GM12872 (cell line): ENCODE data around the gene PARD3B.

Experiments used
- TF ChIP-seq, protein P1 (sequence below): IDR thresholded peaks from 3 replicates; pipeline ENCODE4 v1.5.1; 2011; ENCODE audit warnings: low read depth, mild to moderate bottlenecking, low read length, moderate library complexity; ENCODE audit not compliant: insufficient read depth

The PARD3B gene

DNA sequence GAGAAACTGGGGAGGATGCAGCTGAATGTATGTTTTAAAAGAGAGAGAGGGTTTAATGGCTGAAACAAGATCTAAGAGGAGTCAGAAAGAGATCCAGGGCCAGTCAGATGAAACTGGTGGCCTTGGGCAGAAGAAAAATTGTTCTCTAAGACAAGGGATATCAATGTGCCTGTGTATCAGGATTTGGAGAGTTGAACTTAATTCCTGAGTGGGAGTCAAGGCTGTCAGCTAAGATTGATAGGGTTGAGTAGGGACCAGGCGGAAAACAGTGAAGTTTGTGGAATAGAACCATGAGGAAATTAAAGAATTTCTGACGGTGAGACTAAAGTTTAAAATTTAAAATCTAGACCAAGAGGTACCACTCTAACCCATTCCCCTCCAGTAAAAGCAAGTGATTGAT, 199.2 kb downstream of the PARD3B start:
- TF ChIP-seq, protein P1, sequence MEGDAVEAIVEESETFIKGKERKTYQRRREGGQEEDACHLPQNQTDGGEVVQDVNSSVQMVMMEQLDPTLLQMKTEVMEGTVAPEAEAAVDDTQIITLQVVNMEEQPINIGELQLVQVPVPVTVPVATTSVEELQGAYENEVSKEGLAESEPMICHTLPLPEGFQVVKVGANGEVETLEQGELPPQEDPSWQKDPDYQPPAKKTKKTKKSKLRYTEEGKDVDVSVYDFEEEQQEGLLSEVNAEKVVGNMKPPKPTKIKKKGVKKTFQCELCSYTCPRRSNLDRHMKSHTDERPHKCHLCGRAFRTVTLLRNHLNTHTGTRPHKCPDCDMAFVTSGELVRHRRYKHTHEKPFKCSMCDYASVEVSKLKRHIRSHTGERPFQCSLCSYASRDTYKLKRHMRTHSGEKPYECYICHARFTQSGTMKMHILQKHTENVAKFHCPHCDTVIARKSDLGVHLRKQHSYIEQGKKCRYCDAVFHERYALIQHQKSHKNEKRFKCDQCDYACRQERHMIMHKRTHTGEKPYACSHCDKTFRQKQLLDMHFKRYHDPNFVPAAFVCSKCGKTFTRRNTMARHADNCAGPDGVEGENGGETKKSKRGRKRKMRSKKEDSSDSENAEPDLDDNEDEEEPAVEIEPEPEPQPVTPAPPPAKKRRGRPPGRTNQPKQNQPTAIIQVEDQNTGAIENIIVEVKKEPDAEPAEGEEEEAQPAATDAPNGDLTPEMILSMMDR: no peak

GRCh38 chr2:204748286-204748685, 203.0 kb downstream of the PARD3B start:
- TF ChIP-seq, protein P1: no peak

- TF ChIP-seq, protein P1: no peak
Measured at GRCh38 chr2:204749319-204749718, 204.0 kb downstream of the PARD3B start.

DNA sequence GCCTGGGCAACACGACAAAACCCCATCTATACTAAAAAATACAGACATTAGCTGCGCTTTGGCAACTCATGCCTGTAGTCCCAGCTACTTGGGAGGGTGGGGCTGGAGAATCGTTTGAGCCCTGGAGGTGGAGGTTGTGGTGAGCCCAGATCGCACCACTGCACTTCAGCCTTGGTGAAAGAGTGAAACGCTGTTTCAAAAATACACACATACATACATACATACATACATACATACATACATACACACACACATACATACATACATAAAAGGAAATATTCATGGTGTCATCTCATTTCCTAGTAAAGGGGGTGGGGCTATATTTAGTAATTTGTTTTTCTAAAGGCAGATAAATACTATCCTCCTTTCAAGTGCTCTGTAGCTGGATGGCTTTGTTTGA, 205.1 kb downstream of the PARD3B start:
- TF ChIP-seq, protein P1: no peak

DNA sequence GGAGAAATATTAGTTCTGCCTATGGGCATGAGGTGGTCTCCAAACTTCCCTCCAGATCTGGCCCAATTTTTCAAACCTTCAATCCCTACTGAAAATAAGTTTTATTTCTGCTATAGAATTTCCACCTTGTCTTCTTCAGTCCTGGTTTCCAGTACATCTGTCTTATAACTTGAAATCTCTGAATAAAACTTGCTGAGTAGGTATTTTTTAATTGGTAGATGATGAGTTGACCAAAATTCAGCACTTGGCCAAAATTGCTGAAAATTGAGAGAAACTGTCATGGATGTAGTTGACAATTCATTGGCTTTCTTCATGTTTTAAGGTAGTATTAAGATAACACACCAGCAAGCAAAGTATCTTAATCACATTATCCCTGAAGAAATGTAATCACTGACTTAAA, 206.2 kb downstream of the PARD3B start:
- TF ChIP-seq, protein P1: no peak

GRCh38 chr2:204753841-204754240, 208.6 kb downstream of the PARD3B start:
- TF ChIP-seq, protein P1: no peak

DNA sequence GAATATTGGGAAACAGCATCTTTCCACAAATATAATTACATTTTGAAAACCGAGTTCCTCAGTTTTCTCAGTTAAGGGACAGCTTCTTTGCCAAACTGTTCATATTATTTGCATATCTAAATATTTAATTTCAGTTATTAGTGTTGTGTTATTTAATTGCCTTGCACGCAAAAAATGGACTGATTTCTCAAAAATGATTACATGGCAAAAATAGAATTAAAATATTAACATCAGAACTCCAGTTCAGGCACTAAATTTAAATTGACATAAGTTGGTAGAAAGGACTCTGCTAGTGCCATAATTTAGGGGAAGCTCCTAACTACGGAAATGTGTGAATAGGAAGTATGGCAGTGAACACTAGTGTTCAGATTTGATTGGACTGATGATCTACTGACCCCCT, 209.6 kb downstream of the PARD3B start:
- TF ChIP-seq, protein P1: no peak
